GM12872 (cell line): ENCODE measurements around the gene RCE1.

Experiments
- TF ChIP-seq, protein P1 (sequence below): IDR thresholded peaks from 3 replicates; pipeline ENCODE4 v1.5.1; 2011; ENCODE audit warnings: low read depth, mild to moderate bottlenecking, low read length, moderate library complexity; ENCODE audit not compliant: insufficient read depth

The RCE1 gene

GRCh38 chr11:66840317-66841091 lies 2.7 kb upstream of the RCE1 start:
- TF ChIP-seq, protein P1, sequence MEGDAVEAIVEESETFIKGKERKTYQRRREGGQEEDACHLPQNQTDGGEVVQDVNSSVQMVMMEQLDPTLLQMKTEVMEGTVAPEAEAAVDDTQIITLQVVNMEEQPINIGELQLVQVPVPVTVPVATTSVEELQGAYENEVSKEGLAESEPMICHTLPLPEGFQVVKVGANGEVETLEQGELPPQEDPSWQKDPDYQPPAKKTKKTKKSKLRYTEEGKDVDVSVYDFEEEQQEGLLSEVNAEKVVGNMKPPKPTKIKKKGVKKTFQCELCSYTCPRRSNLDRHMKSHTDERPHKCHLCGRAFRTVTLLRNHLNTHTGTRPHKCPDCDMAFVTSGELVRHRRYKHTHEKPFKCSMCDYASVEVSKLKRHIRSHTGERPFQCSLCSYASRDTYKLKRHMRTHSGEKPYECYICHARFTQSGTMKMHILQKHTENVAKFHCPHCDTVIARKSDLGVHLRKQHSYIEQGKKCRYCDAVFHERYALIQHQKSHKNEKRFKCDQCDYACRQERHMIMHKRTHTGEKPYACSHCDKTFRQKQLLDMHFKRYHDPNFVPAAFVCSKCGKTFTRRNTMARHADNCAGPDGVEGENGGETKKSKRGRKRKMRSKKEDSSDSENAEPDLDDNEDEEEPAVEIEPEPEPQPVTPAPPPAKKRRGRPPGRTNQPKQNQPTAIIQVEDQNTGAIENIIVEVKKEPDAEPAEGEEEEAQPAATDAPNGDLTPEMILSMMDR, result no peak

GRCh38 chr11:66841861-66842260 lies 1.4 kb upstream of the RCE1 start:
- TF ChIP-seq, protein P1, result no peak

GRCh38 chr11:66842501-66842895 lies 743 bp upstream of the RCE1 start:
- TF ChIP-seq, protein P1, result no peak

- TF ChIP-seq, protein P1, result no peak
Observed at GRCh38 chr11:66843776-66844495, 695 bp downstream of the RCE1 start.

DNA sequence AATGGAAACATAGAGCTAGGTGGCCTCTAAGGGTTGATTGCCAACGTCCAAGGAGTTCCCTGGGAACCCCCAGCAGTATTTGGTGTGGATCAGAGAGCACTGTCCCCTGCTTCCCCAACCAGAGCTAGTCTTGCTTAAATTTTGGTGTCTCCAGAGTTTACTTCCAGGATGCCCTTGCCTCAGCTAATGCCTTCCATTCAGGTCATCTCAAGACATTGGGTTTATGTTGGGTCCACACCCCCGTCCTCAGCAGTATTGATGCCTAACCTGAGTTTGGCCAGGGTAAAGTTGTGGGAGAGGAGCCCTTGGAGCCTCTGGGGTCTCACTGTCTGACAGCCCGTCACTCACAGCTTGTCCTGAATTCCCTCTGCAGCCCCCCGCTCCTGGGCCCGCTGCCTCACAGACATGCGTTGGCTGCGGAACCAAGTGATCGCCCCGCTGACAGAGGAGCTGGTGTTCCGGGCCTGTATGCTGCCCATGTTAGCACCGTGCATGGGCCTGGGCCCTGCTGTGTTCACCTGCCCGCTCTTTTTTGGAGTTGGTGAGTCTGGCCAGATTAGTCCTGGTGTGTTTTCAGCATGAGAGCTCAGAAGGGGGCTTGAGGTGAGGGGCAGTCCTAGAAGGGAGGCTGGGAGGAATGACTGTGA lies 1.4 kb downstream of the RCE1 start:
- TF ChIP-seq, protein P1, result no peak

DNA sequence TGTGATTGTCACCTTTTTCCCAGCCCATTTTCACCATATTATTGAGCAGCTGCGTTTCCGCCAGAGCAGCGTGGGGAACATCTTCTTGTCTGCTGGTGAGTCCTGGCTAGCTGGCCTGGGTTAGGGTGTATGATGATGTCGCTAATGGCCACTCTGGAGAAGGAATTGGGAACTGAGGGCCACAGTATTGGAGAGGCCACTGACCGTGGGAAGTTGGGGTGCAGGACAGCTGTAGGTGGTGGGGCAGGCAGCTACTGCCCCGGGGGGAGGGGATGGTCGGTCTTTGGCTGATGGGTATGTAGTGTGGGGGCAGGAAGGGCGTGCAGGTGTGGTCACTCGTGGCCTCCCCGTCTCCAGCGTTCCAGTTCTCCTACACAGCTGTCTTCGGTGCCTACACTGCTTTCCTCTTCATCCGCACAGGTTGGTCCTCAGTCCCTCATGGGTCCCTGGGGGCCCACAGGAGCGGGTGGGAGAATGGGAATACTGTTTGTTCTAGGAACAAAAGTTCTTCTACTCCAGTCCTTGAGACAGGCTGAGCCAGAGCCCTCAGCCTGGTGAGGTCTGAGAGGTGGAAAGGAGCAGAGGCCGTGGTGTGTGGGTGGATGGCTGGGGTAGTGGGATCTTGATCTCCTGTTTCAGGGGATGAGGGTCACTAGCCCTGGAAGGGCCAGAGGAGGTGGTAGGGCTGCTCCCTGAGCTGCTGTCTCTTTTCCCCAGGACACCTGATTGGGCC lies 2.1 kb downstream of the RCE1 start:
- TF ChIP-seq, protein P1, result no peak

- TF ChIP-seq, protein P1, result no peak
Observed at GRCh38 chr11:66845876-66846212, 2.6 kb downstream of the RCE1 start.
